ENCODE data around the gene KCNA4.
"Not testable (repeated sequence)": the region's sequence is repeated elsewhere in the genome, so short reads cannot be mapped to it uniquely, and the experiment has no call there.

KCNA4 gene

DNA sequence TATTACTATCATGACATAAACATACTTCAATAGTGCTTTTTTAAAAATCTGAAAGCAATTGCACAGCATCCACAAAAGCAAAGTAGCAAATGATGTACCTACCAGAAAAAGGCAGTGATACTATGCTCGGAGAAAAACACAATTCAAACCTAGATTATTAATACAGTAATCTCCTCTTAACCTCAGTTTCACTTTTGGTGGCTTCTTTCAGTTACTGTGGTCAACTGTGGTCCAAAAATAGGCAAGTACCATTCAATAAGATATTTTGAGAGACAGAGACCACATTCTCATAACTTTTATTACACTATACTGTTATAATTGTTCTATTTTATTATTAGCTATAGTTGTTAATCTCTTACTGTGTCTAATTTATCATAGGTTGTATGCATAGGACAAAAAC lies 20.8 kb downstream of the KCNA4 start:
- no peak for DNase-seq

DNA sequence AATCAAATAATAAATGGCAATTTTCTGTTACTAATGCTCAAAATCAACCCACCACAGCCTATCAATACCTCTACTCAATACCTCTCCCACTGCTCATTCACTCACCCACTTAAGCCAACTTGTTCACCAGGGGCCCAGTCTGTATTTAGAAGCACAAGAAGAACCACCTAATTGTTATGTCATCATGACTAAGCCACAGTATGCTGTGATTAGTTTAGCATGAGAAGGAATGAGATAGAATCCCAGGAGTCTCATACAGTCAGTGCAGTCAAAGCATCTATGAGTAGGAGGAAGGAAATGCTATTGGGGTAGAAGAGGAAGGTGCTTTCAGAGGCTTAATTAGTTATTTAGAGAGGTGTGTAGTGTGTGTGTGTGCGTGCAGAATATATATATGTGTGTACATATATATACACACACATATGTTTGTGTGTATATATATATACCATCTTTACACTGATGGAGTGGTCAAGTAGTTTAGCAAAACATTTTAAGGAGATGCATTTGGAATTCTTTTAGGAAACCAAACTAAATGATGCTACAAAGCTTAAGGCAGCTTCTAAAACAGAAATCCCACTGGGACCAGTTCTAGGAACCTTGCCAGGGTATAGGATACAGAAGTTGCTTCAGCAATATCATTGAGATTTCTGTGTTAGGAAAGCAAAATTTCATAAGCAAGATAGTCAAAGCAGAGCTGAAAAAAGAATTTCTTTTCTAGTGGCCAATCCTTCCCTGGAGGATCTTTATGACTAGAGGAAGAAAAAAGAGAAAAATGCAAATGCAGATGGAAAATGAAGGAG lies 27.5 kb downstream of the KCNA4 start:
- DNase-seq: no peak

DNA sequence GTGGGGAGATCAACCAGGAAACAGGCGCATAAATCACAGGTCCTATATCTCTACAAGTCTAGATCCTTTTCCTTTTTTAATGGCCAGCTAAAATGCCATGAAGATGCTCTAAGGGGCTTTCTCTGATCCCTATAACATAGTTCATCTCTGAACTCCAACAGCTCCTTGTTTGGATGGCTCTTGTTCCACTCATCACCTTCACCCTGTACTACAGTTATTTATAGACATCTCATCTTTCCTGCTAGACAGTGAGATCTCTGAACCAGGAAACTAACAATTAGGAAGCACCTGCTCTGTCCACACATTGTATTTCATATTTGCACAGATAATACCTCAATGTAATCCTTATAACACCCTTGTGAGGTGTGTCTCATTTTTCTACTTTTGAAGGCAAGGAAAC lies 31.6 kb downstream of the KCNA4 start:
- DNase-seq: no peak

DNA sequence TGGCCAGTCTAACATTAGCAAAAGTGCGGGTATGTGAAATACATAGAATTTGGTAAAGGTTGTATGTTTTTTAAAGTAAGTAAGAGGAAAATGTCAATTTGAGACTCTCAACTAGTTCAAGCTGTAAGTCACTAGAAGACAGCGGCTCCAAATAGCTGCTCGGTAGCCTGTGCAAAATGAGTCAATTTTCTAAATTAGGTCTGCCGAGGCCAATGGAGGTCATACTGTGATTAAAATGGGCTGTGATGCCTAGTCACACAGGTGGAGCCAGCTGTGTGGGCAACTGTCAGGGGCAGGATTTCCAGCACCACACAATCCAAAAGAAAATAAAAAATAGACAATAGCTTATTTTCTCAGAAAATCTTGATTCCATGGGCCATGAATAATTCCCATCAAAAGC lies 32.3 kb downstream of the KCNA4 start:
- DNase-seq: no peak

DNA sequence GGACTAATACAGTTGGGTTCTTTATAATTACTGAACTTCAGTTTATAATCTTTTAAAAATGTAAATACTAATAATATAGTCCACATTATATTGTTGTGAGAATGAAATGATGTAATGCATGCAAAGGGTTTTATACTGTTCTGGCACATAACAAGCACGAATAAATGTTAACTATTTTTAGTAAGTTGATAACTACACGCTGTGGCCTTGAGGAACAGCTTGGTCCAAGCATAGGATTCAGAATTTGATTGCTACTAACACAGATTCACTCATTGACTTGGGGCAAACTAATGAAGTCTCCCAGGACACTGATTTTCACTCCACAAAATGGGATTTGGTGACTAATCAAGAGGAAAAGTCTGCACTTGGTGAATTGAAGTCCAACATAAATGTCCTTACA lies 38.3 kb downstream of the KCNA4 start:
- no peak for DNase-seq

DNA sequence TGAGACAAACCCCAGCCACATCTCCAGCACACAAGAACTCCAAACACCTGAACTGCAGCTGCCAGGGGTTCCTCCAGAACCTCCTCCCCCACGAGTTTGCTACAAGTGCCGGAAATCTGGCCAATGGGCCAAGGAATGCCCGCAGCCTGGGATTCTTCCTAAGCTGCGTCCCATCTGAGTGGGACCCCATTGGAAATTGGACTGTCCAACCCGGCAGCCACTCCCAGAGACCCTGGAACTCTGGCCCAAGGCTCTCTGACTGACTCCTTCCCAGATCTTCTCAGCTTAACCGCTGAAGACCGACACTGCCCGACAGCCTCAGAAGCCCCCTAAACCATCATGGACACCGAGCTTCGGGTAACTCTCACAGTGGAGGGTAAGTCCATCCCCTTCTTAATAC lies 41.2 kb downstream of the KCNA4 start:
- DNase-seq: not testable (repeated sequence)

DNA sequence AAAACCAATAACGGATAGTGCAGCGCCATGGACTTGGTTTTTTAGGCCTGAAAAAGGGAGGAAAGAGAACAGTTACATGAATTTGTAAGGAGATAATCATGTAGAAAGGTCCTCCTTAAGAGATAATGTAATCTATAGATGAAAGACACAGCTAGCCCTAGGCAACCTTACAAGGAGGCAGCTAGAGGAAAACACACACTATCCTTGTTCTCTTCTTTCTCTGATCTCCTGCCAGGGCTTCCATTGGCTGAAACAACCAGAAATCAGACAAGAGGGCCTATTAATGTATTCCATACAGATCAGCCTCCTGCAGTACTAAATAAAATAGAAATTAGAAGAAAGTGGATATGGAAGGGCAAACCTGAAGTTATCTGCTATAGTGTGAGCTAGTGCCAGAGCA lies 53.0 kb downstream of the KCNA4 start:
- DNase-seq: no peak

DNA sequence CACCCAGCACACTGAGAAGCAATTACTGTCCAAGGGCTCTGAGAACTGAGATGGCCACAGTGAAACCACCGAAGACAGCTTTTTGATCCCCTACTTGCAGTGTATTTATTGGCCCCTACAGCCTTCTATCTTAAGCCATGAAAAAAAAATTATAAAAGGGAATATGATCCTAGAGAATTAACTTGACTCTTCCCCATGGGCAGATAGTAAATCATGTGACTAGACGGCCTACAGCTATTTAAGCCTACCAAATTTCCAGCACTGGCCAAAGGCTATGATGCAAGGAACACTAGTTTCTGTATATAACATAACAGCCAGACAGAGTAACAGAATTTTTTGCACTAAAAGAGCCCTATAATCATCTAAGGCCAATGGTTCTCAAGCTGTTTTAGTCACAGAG lies 53.8 kb downstream of the KCNA4 start:
- no peak for DNase-seq

DNA sequence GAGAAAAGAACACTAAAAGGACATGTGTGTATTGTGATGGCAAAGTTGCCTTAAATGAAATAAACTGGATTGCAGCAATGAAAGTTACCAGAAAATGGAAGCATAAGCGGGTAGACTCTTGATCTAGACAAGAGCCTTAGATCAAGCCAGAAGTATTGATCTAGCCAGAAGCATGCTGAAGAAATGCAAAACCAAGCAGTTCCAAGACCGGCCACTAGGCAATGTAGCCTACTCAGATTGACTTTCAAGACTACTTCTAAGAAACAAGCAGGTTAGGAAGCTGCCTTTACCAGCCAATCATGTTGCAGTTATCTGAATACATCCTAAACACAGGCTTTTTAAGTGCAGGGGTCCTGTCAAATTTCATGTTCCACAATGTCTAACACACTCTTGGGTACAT lies 54.6 kb downstream of the KCNA4 start:
- peak in 1 of 2 experiments; percentile 4 for DNase-seq
